ENCODE measurements around the gene SPSB4. TPM values are rescaled to one million over a fixed set of nuclear protein-coding genes. Genes with fewer than 3 reads are reported as not detected.

SPSB4 gene
- total and polyA plus RNA-seq, 9 of the 15 experiments (the other 6 are each of a cell fraction or from before 2014, with no cell fraction given), result not detected

DNA sequence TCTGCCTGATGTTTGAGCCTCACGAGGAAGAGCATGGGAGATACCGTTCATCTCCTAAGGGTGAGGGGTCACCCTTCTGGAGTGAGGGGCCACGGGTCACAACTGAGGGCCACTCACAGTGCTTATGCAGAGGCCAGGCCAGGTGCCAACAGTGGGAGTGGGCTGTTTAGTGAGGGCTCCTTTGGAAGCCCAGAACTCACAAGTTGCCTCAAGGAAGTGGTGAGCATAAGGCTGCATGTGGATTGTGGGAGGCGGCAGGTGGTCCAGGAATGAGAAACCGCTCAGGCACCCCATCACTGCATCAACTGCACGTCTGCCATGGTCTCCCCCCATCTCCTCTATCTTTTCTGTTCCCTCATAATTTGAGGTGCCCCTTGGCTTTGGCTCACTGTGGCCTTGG is 26.5 kb downstream of the SPSB4 start:
- DNase-seq (ENCODE audit: extremely low read depth in 1 of 4, low spot score in 3 of 4) (no peak), FAIRE-seq (no peak), ATAC-seq (no peak)
- Histone ChIP-seq H3K9ac (ENCODE audit: insufficient read depth in 1 of 2, low read depth in 2 of 2, low read length in 2 of 2) (no peak overlapping the region), H4K20me1 (replicated peaks; ENCODE audit: control insufficient read depth, insufficient read depth, low read length) (0 out of 2 replicates have a peak, but pooled peaks cover 8% of the 10 kb centered on the region), H3K79me2 (ENCODE audit: control insufficient read depth, insufficient read depth, low read length) (no peaks in the 10 kb centered on the region), H3K4me1 (replicated peaks in 1 of 2; ENCODE audit: control insufficient read depth in 2 of 2, insufficient read depth in 2 of 2, low read length in 2 of 2) (no peaks in the 10 kb centered on the region; a peak in 1 of 5 replicates), H3K27me3 (ENCODE audit: control insufficient read depth in 2 of 2, insufficient read depth in 2 of 2, low read length in 2 of 2) (peaks cover 35 to 69% of the 10 kb centered on the region in 2 experiments), H3K36me3 (ENCODE audit: control insufficient read depth, insufficient read depth, low read length) (no peaks in the 10 kb centered on the region), H3K4me2 (ENCODE audit: insufficient read depth, low read length) (no peak overlapping the region), H3K4me3 (no peak overlapping the region), H2AFZ (ENCODE audit: low read depth, low read length) (no peak overlapping the region), H3K27ac (ENCODE audit: extremely low read depth, low read depth, low read length) (no peak overlapping the region), H3K9me1 (ENCODE audit: control insufficient read depth, insufficient read depth, low read length) (peaks cover 3% of the 10 kb centered on the region), H3K9me3 (replicated peaks; ENCODE audit: control insufficient read depth, insufficient read depth, low read depth, low read length) (no peaks in the 10 kb centered on the region)
- POLR2A ChIA-PET, result no interaction called here
- BruUV-seq (replicated peaks), result no TSS peak
- in situ Hi-C loops (cut with MboI), result no loop called here
- CTCF ChIA-PET (ENCODE audit: low intra/inter-chr PET ratio), result no interaction called here
- 1% methylated on average over 6 of the region's 6 CpGs for WGBS (ENCODE audit: insufficient coverage, low coverage, missing lambda C conversion rate)
- TF ChIP-seq, protein P1, sequence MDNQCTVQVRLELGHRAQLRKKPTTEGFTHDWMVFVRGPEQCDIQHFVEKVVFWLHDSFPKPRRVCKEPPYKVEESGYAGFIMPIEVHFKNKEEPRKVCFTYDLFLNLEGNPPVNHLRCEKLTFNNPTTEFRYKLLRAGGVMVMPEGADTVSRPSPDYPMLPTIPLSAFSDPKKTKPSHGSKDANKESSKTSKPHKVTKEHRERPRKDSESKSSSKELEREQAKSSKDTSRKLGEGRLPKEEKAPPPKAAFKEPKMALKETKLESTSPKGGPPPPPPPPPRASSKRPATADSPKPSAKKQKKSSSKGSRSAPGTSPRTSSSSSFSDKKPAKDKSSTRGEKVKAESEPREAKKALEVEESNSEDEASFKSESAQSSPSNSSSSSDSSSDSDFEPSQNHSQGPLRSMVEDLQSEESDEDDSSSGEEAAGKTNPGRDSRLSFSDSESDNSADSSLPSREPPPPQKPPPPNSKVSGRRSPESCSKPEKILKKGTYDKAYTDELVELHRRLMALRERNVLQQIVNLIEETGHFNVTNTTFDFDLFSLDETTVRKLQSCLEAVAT (IDR thresholded peaks at IDR 0.05), result no peak
- no peak for TF ChIP-seq TEAD2 (tag; IDR thresholded peaks at IDR 0.05)
- no peak for TF ChIP-seq ZNF699 (CRISPR knock-in tag; IDR thresholded peaks at IDR 0.05; ENCODE audit: insufficient replicate concordance)
- no peak for TF ChIP-seq TGIF2 (CRISPR knock-in tag; IDR thresholded peaks at IDR 0.05)
- TF ChIP-seq, protein P2, sequence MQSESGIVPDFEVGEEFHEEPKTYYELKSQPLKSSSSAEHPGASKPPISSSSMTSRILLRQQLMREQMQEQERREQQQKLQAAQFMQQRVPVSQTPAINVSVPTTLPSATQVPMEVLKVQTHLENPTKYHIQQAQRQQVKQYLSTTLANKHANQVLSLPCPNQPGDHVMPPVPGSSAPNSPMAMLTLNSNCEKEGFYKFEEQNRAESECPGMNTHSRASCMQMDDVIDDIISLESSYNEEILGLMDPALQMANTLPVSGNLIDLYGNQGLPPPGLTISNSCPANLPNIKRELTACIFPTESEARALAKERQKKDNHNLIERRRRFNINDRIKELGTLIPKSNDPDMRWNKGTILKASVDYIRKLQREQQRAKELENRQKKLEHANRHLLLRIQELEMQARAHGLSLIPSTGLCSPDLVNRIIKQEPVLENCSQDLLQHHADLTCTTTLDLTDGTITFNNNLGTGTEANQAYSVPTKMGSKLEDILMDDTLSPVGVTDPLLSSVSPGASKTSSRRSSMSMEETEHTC (IDR thresholded peaks at IDR 0.05), result no peak
- no peak for TF ChIP-seq FOXA1 (IDR thresholded peaks at IDR 0.05; ENCODE audit: borderline replicate concordance)
- TF ChIP-seq GABPB2 (CRISPR knock-in tag; conservative IDR thresholded peaks at IDR 0.05), result no peak
- TF ChIP-seq PCBP1 (IDR thresholded peaks at IDR 0.05; ENCODE audit: low read depth, low read length, poor library complexity, severe bottlenecking), result no peak
- no peak for TF ChIP-seq HNRNPL (IDR thresholded peaks at IDR 0.05; ENCODE audit: low read depth, low read length)
- TF ChIP-seq, protein P3, sequence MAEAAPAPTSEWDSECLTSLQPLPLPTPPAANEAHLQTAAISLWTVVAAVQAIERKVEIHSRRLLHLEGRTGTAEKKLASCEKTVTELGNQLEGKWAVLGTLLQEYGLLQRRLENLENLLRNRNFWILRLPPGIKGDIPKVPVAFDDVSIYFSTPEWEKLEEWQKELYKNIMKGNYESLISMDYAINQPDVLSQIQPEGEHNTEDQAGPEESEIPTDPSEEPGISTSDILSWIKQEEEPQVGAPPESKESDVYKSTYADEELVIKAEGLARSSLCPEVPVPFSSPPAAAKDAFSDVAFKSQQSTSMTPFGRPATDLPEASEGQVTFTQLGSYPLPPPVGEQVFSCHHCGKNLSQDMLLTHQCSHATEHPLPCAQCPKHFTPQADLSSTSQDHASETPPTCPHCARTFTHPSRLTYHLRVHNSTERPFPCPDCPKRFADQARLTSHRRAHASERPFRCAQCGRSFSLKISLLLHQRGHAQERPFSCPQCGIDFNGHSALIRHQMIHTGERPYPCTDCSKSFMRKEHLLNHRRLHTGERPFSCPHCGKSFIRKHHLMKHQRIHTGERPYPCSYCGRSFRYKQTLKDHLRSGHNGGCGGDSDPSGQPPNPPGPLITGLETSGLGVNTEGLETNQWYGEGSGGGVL (CRISPR knock-in tag; IDR thresholded peaks at IDR 0.05), result no peak
- TF ChIP-seq SMARCA4 (IDR thresholded peaks at IDR 0.05), result no peak
- intact Hi-C loops (cut with micrococcal nuclease), result no loop called here
